Skeletal muscle cell (primary cell): ENCODE data around the gene ADCY7.

Source experiments
- DNase-seq: peaks from one replicate; pipeline ENCODE4 v3.0.0-alpha.2; 2010; ENCODE audit warnings: low read depth
- H3K4me3 ChIP-seq: 2 replicates; pipeline ENCODE4 v1.5.1; 2011; ENCODE audit warnings: low read depth, mild to moderate bottlenecking, control low read depth, low read length, moderate library complexity

Gene ADCY7

GRCh38 chr16:50263940-50264929 is 2.1 kb upstream of the ADCY7 start:
- H3K4me3 ChIP-seq = no peak overlapping the region
- DNase-seq = no peak

DNA sequence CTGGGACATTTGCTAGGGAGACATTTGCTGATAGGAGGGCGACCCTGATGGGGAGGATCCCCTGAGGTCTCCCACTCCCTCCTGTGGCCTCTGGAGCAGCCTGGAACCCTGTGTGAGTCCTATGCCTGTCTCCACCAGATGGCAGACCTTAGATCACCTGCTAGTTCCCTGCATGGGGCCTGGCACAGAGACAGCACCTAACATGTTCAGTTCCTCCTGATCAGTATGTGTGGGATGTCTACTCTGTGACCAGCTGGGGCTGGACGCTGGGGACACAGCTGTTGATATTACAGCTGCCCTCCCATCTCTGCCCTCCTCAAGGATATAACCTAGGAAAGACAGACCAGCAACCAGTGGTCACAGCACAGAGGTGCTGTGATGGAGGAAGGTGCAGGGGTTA is 1.1 kb upstream of the ADCY7 start:
- DNase-seq = no peak
- H3K4me3 ChIP-seq = no peak overlapping the region

- H3K4me3 ChIP-seq = no peak overlapping the region
- DNase-seq = no peak
These were observed 525 bp upstream of the ADCY7 start for GRCh38 chr16:50265716-50266336.

GRCh38 chr16:50267151-50267631 is 840 bp downstream of the ADCY7 start:
- peak overlapping the region; percentile 50 for H3K4me3 ChIP-seq
- no peak for DNase-seq

DNA sequence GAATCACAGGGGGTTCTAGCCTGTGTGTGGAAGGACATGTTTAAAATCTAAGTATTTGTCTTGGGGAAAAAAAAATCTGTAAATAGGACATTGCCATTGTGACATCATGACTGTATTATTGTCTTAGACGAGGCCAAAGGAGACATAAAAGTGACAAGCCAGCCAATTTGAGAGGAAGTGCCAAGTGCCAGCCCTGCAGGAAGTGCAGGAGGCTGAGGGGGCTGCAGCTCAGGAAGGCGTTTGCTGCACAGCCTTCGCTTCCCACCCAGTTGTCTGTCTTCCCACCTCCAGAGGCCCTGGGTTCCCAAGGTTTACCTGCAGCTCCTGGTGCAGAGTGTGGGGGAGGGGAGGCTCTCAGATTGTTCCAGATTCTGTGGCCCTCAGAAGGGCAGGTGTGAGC is 1.3 kb downstream of the ADCY7 start:
- H3K4me3 ChIP-seq = no peak overlapping the region
- no peak for DNase-seq

GRCh38 chr16:50268352-50268751 is 2.0 kb downstream of the ADCY7 start:
- H3K4me3 ChIP-seq = no peak overlapping the region
- no peak for DNase-seq

DNA sequence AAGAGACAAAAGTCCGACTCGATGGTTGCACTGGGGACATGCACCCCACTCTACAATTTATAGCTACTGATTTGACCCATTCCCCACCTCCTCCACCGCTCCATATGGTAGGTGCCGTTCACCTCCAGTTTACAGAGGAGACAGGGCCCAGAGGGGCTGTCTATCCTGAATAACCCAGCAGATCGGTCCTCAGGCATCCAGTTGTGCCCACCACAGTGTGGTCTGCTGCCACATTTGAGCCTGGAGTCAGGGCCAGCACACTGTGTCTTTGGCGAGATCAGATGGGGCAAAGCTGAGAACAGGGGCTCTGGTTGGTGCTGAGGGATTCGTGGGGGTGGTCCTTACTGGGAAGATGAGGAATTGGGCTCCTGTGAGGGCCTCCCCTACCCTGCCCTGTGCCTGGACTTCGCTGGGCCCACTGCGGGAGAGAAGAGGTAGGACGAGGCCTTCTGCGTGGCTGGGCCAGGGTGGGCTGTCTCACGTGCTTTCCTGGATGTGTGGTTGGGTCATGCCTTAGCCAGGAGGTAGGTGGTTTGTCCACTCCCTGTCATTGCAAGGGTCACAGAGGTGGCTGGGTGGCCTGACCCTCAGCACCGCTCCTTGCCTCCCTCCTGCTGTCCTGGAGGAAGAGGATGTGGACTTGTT is 2.8 kb downstream of the ADCY7 start:
- DNase-seq = no peak
- H3K4me3 ChIP-seq = no peak overlapping the region

- DNase-seq = no peak
- no peak overlapping the region for H3K4me3 ChIP-seq
These were observed 3.6 kb downstream of the ADCY7 start for GRCh38 chr16:50269769-50270509.

DNA sequence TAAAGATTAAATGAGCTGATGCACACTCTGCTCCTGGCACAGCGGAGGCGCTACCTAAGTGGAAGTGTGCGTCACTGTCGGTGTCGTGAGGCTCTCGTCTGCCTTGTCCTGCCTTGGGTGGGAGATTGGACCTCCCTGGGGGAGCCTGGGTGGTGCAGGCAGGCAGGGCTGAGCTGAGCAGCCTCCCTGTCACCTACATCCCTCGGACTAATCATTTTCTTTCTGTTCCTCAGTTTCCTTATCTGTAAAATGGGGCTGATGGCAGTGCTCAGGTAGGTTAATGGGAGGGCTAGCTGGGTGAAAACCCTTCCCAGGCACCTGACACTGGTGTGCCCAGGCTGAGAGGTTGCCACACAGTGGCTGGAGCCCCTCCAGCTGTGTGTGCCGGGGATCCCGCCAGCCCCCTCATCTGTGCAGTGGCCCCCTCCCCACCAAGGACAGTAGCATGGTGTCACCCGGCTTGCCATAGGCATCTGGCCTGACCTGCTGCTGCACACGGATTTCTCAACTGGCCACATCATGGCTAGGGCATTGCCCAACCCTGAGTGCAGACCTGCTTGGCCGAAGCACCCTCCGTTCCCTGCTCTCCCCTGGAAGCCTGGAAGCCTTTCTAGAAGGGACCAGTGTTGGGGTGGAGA is 4.3 kb downstream of the ADCY7 start:
- no peak for DNase-seq

DNA sequence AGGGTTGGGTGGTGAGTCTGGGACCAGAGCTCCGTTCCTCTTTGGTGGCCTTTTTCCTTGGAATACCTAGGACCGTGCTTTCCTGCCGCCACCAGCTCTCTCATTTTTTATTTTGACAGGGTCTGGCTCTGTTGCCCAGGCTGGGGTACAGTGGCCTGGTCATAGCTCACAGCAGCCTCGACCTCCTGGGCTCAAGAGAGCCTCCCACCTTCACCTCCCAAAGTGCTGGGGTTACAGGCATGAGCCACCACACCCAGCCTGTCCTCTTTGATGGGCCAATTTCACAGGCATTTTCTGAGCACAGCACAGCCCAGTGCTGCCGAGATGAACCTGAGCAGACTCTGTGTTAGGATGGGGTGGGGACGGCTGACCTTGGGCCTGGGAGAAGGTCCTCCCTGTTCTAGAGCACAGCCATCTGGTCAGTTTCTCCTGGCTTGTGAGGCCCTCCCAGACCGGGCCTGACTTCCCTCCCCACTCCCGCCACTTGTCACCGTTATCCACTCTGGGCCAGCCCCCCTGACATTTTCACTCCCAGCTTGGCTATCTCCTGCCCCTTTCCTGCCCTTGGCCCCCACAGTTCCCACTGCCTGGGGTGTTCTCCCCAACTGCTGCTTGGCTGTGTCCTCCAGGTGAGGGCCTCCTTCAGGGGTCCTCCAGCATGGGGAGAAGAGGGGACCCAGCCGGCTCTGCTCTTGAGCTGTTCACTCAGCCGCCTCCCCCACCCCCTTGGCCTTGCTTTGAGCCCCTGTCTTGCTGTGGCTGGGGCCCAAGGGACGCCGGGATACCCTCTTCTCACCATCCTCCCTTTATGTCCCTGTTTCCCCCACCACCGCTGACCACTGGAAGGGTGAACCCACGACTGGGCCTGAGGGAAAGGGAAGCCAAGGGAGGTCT is 5.0 kb downstream of the ADCY7 start:
- DNase-seq = no peak
- no peak overlapping the region for H3K4me3 ChIP-seq

More for the DNA sequence above, 4.3 kb downstream of the ADCY7 start:
- no peak overlapping the region for H3K4me3 ChIP-seq

GRCh38 chr16:50272111-50272571 is 5.8 kb downstream of the ADCY7 start:
- no peak for DNase-seq
- no peak overlapping the region for H3K4me3 ChIP-seq

DNA sequence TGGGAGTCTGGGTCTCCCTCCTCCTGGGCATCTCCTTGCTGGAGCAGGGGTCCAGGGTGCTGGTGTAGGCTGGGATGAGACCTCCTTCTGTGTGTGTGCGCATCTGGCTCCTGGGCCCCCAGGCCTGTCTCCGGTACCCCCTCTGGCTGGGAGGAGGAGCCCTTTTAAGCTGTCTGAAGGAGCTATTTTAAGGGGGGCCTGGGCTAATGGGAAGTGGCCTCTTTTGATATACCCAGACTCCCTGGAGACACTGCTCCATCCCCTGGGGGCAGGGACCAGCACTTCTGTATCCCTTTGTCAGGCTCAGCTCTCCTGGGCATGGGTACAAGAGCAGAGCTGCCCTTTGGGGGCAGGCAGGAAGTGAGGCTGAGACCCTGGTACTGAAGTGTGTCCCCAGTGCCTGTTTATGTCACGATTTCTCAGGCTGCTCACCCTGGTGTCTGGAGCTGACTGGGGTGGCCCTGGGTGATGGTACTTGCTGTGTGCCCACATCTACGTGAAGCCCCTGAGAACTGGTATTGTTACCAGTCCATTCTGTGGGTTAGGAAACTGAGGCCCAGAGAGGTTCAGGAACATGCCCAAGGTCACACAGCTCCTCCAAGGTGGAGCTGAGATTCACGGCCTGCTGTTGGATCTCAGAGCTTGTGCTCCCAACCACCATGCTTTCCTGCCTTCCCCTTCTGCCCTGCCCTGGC is 6.5 kb downstream of the ADCY7 start:
- DNase-seq = no peak
- no peak overlapping the region for H3K4me3 ChIP-seq

DNA sequence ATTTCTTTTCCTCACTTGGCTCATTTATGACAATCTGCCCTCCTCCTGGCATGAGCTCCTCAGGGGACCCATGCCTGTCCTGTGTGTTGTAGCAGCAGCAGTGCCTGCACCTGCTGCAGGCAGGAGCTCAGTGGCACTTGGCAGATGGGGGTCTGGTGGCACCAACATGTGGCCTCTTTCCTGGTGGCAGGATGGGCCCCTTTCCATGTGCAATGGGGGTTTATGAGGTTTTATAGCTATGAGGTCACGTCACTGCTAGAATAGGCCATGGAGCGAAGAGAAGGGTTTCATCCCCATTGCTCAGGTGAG is 7.0 kb downstream of the ADCY7 start:
- no peak for DNase-seq
- no peak overlapping the region for H3K4me3 ChIP-seq

DNA sequence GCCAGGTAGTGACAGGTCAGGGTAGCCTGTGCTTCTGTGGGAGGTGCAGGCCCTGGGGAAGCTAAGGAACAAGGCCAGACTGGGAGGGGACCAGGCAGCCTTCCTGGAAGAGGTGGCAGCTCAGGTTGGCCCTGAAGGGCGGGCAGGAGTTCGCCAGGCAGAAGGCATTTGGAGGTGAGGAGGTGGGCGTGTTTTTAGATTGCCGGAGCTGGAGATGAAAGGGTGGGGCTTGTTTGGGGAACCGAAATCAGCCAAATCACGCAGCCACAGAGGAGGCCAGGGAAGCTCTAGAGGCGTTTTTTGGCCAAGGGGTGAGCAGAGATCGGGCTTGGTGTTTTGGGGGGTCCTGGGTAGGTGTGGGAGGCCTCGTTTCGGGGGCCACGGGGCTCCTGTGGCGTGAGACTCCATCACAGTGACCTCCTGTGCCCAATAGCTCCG is 7.6 kb downstream of the ADCY7 start:
- no peak for DNase-seq
- no peak overlapping the region for H3K4me3 ChIP-seq

DNA sequence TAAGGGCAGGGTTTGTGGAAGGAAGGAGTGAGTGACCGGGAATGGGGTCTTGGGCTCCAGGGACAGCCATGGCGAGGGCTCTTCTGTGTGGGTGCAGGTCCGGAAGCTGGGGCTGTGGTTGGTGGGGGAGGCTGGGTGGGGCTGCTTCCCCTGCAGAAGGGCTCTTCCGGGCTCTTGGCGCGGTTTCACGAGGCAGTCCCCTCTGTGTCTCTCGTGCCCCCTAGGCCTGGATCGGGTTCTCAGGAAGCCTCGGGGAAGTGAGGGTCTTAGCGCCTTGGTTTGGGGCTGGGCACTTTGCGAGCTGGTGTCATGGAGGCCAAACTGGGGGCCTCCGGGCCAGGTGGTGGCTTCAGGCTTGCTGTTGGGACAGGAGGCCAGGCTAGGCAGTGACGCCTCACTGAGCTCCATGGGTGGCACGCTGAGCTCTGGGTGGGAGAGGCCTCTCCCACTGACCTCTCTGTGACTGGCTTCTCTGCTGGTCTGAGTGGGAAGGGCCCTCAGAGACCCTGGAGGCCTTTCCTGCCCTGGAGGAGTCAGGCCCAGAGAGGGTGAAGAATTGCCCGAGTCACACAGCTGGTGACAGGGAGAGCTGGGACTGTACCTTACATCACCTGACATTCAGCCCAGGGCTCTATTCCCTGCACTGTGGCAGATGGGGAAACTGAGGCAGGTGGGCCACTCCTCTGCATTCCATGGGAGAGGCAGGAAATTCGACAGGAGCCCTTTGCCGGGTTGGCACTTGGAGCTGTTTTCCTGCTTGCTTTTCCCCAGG is 8.2 kb downstream of the ADCY7 start:
- H3K4me3 ChIP-seq = no peak overlapping the region
- no peak for DNase-seq

DNA sequence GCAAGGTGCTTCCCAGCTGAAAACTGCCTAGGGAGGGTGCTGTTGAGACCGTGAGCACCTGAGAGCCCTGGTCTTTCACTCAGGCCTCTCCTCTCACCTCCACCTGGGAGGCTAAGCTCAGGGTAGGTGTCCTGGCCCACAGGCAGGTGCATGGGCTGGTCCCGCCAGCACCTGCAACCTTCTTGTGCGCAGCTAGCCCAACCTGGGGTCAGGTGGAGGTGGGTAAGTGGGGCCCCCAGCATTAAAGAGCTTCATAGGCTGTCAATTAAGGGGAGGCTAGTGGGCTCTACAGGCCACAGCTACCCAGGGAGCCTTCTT is 8.7 kb downstream of the ADCY7 start:
- no peak for DNase-seq
- no peak overlapping the region for H3K4me3 ChIP-seq
